HG03103 (cell line): ENCODE data around the gene KLHL28.

Experiments used
- ATAC-seq: cut with Tn5 transposase; IDR thresholded peaks from one replicate; pipeline ENCODE4 v1.9.1; 2021; ENCODE audit warnings: low read depth; ENCODE audit not compliant: unreplicated experiment

The KLHL28 gene, protein sequence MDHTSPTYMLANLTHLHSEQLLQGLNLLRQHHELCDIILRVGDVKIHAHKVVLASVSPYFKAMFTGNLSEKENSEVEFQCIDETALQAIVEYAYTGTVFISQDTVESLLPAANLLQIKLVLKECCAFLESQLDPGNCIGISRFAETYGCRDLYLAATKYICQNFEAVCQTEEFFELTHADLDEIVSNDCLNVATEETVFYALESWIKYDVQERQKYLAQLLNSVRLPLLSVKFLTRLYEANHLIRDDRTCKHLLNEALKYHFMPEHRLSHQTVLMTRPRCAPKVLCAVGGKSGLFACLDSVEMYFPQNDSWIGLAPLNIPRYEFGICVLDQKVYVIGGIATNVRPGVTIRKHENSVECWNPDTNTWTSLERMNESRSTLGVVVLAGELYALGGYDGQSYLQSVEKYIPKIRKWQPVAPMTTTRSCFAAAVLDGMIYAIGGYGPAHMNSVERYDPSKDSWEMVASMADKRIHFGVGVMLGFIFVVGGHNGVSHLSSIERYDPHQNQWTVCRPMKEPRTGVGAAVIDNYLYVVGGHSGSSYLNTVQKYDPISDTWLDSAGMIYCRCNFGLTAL

DNA sequence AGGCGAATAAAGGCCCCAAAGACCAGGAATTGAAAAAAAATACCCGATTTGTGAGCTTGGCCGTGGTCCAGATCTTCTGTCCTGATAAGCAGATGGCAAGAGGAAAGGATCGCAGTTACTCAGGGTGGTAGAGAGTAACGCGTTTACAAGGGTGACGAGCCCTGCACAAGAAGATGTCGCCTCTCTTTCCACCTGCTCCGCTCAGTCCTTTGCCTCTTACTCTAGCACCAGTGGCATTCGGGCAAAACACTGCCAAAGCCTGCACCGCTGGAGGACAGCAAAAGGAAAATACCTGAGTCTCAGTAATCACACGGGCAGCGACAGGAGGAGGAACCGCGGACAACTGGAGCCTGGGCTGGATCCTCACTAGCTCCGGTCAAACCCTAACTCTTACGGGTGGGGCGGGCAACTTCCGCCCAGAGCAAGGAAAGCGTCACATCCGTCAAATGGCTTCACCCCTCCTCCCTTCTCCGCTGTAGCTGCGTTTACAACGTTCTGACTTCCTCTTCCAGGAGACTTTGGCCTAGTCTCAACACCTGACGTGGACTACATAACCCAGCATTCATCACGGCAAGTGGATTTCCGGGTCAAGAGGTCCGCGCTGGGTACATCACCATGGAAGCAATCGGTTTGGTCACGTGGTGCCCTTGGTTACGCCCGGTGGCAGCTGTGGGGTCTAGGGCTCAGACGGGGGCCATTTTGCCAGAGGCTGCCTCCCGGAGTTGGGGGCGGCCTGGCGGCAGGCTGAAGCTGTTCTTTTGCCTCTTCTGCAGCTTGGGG lies at the start of gene KLHL28, which contains the start of gene TOGARAM1:
TSS of gene KLHL28 (minus strand) at position 394 of the 780 bp plus-strand sequence. CDS start 16,019 bp downstream, outside the sequence.
TSS of gene TOGARAM1 (plus strand) at position 637 of the 780 bp plus-strand sequence. CDS start 232 bp downstream, outside the sequence.
- peak; percentile 86 for ATAC-seq

DNA sequence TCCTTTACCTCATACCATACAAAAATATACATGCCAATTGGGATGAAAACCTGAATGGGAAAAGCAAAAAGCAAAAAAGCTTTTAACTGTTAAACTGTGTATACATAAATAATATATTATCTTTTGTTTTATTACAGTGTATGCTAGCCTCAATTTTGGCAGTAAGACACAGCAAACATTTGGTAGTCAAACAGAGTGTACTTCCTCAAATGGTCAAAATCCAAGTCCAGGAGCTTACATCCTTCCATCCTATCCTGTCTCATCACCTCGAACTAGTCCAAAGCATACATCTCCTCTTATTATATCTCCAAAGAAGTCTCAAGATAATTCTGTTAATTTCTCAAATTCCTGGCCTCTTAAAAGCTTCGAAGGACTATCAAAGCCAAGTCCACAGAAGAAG lies 42.2 kb upstream of the KLHL28 start:
- ATAC-seq, result no peak

DNA sequence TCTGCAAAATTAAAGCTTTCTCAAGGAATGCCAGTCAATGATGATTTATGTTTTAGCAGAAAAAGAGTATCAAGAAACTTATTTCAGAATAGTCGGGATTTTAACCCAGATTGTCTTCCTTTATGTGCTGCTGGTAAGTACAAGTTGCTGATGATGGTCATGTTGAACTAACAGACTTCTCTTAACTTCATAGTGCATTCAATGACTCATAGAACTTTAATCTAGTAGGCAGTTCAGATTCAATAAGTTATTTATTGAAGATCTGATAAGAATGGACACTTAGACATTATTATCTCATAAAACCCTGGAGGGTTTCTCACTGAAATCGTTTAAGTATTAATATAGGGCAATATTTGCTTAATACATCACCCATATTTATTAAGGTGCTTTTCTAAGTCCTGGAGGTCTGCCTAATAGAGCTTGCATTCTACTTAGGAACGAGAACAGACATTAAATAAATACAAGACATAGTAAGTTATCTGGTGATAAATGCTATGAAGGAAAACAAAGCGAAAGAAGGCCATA lies 34.1 kb upstream of the KLHL28 start:
- ATAC-seq, result no peak

DNA sequence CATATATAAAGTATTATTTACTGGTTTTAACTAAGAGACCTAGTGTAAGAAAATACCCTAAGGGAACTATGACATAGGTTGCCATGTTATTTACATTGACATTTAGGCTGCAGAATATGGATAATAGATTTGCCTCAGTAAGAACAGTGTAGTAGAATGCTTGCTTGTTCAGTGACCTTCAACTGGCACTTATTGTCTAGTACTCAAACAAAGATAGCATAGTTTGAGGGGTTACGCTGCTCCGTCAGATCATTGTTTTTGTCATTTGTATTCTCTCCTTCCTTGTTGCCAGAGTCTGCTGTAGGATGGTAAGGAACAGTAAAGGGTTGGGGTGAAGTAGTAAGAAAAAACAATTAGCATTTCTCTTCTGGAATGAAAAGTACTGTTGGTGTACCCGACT lies 33.4 kb upstream of the KLHL28 start:
- no peak for ATAC-seq

DNA sequence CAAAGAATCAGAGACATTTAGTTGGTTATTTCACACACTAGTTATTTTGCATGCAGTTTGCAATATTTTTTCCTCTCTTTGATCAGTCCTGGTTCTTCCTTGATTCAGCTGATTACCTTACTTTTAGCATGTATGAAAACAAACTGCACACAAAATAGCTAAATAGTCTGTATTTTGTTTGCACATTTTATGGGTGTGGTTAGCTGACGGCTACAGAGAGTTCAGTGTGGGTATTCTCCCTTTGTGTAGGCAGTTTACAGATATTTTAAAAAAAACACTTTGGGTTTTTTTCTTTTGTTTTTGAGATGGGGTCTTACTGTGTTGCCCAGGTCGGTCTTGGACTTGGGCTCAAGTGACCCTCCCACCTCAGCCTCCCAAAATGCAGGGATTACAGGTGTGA lies 28.8 kb upstream of the KLHL28 start:
- no peak for ATAC-seq

DNA sequence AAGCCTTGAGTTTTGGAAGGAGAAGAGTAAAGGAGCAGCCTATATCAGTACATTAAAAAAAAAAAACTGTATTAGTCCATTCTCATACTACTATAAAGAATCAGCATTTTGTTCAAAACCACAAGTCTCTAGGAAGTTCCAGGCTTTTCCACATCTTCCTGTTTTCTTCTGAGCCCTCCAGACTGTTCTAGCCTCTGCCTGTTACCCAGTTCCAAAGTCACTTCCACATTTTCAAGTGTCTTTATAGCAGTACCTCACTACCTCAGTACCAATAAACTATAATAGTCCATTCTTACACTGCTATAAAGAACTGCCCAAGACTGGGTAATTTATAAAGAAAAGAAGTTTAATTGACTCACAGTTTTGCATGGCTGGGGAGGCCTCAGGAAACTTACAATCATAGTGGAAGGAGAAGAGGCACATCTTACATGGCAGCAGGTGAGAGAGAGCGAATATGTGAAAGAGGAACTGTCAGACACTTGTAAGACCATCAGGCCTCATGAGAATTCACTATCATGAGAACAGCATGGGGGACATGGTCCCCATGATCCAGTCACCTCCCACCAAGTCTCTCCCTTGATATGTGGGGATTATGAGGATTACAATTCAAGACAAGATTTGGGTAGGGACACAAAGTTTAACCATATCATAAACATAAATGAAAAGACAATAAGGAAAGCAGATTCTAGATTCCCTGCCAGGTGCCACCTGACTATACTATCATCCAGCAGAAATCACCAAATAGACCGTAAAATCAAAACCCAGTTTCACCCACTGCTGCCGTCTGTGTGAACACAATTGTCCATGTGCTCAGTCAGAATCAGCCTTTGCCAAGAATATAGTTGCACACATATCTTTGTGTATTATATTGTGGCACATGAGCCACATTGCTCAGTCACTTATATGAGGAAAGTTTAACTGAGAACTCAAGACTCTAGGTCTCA lies 28.0 kb upstream of the KLHL28 start:
- no peak for ATAC-seq

DNA sequence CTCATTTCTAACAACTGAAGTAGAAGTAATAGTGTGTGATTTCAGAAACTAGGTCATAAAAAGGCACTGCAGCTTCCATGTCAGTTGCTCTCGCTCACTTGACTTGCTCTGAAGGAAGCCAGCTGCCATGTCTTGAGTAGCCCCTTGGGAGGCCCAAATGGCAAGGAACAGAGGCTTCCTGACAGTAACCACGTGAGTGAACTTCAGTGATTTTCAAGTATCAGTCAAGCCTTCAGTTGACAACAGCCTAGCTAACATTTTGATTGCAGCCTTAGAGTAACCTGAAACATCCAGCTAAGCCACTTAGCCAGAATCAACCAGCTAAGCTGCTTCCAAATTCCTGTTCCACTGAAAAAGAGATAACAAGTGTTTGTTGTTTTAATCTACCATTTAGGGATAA lies 26.9 kb upstream of the KLHL28 start:
- no peak for ATAC-seq

DNA sequence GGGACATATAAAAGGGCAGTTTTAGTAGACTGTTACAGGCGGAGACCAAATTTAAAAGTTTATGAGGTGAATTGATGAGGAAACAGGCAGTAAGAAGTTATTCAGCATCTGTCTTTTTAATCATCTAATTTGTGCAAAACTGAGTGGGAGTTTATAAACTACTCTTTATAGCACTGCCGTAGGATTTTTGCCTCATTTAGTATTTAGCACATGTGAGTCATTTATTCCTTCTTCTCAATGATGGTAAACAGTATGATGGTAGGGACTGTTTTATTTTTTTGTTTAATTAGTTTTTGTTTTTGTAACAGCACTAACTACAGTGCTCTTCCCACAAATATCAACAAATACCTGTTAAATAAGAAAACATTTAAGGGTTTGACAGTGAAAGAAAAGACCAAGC lies 20.8 kb upstream of the KLHL28 start:
- ATAC-seq, result no peak

DNA sequence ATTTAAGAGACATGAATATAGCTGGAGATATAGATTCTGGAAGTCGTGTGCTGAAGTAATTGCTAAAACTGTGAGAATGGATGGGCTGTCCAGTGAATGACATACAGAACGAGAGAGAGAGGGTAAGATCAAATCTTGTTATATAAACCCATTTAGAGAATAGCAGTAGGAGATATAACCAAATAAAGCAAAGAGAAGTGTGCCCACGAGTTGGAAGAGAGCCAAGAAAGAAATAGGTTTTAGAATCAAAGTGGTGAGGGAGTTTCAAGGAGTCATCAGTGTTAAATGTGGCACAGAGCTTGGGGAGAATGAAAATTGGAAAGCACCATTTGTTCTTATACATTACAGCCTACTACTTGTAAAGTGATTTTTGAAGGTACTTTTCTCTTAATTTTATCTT lies 19.5 kb upstream of the KLHL28 start:
- ATAC-seq, result no peak

DNA sequence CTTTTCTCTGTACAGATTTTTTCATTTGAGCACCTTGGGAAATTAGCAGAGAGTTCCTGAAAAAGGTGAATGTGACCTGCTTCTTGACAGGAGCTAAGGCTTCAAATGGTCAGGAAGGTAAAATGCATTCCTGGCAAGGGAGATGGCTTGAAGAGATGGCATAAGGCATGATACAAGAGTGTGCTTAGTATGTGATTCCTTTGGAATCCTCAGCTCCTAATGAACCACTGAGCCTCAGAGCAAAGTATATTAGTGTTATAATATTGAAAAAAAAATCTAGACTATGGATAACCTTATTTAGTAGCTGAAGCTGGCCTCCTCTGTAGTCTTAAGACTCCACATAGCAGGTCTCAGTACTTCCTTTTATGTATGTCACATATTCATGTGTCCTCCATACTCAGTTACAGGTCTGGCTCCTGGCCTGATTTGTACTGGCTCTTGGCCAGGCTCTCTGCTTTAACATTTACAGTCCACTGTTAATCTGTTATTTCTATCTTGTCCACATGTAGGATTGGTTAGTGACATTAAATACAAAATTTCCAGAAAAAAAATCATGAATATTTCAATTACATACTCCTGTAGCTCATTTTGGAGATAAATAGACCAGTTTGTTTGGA lies 18.1 kb upstream of the KLHL28 start:
- ATAC-seq, result no peak

DNA sequence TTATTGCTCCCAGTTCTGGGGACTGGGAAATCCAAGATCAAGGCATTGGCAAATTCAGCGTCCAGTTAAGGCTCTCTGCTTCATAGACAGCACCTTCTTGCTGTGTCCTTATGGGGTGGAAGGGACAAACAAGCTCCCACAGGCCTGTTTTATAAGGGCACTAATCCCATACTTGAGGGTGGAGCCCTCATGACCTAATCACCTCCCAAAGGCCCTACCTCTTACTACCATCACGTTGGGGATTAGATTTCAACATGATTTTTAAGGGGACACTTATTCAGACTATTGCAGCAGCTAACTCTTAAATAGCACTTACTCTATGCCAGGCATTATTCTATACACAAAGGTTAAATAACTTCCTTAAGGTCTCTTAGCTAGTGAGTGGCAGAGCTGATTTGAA lies 17.5 kb upstream of the KLHL28 start:
- no peak for ATAC-seq

DNA sequence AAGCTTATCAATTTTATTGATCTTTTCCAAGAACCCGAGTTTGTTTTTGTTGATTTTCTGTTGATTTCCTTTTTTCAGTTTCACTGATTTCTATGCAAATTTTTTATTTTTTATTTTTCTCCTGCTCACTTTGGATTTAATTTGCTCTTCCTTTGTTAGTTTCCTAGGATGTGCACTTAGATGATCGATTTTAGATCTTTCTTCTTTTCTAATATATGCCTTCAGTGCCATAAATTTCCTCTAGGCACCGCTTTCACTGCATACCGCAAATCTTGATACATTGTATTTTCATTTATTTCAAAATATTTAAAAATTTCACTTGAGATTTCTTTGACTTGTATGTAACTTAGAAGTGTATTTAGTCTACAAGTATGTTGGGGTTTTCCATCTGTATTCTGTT lies 9.7 kb upstream of the KLHL28 start:
- no peak for ATAC-seq

DNA sequence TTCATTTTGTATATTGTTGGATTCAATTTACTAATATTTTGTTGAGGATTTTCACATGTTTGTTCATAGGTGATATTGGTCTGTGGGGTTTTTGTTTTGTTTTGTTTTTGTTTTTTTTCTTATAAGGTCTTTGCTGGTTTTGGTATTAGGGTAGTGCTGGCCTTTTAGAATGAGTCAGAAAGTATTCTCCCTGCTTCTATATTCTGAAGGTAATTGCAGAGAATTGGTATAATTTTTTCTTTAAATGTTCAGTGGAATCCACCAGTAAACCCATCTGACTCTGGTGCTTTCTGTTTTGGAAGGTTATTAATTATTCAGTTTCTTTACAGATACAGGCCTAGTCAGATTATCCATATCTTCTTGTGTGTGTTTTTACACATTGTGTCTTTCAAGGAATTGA lies 9.2 kb upstream of the KLHL28 start:
- ATAC-seq, result no peak

DNA sequence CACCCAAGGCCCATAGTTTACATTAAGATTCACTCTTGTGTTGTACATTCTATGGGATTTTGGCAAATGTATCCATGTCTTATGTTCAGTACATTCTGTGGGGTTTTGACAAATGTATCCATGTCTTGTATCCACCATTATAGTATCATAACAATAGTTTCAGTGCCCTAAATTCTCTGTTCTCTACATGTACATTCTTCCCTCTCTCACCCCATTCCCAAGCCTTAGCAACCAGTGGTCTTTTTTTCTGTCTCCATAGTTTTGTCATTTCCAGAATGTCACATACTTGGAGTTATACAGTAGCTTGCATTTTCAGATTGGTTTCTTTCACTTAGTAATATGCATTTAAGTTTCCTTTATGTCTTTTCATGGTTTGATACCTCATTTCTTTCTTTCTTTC lies 7.0 kb upstream of the KLHL28 start:
- no peak for ATAC-seq

DNA sequence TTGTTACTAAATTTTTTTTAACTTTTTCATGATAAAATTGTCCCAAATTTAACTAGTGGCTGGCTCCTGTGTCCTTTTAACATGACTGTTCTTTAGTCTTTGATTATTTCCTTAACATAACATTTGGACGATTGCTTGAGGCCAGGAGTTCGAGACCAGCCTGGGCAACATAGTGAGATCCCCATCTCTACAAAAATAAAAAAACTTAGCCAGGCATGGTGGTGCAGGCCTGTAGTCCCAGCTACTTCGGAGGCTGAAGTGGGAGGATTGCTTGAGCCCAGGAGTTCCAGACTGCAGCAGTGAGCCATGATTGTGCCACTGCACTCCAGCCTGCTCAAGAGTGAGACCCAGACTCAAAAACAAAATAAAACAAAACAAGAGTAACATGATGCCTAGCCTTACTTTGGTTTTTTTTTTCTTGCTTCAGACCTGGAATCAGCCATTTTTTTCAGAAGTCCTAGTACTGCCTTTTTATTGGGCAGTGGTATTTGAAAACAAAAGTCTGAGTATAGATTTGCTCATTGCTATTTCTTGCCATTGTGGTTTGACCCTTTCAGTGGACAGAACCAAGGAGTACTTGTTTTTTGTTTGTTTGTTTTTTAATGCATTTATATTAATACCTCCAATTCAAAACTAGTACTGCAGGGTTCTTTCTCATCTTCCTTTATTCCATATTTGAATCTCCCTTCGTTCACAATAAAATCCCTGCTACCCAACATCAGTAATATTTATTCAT lies 5.0 kb upstream of the KLHL28 start:
- ATAC-seq, result no peak

DNA sequence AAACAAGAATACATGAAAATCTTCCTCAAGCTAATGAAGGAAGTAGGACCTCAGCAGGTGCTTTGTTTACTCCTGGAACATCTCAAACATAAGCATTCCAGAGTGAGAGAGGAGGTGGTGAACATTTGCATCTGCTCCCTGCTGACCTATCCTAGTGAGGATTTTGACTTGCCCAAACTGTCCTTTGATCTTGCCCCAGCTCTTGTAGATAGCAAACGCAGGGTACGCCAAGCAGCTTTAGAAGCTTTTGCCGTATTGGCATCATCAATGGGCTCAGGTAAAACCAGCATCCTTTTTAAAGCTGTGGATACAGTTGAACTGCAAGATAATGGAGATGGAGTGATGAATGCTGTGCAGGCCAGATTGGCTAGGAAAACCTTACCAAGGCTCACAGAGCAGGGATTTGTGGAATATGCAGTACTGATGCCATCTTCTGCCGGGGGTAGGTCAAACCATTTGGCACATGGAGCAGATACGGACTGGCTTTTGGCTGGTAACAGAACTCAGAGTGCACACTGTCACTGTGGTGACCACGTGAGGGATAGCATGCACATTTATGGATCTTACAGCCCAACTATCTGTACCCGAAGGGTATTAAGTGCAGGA lies 2.1 kb upstream of the KLHL28 start:
- no peak for ATAC-seq

DNA sequence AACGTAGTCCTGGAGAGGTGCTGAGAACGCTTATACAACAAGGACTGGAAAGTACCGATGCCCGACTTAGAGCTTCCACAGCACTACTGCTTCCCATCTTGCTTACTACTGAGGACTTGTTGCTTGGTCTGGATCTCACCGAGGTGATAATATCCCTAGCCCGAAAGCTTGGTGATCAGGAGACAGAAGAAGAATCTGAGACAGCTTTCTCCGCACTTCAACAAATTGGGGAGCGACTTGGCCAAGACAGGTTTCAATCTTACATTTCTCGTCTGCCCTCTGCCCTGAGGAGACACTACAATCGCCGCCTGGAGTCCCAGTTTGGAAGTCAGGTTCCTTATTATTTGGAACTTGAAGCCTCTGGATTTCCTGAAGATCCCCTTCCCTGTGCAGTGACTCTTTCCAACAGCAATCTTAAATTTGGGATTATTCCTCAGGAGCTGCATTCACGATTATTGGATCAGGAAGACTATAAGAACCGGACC lies 1.3 kb upstream of the KLHL28 start:
- ATAC-seq, result no peak

DNA sequence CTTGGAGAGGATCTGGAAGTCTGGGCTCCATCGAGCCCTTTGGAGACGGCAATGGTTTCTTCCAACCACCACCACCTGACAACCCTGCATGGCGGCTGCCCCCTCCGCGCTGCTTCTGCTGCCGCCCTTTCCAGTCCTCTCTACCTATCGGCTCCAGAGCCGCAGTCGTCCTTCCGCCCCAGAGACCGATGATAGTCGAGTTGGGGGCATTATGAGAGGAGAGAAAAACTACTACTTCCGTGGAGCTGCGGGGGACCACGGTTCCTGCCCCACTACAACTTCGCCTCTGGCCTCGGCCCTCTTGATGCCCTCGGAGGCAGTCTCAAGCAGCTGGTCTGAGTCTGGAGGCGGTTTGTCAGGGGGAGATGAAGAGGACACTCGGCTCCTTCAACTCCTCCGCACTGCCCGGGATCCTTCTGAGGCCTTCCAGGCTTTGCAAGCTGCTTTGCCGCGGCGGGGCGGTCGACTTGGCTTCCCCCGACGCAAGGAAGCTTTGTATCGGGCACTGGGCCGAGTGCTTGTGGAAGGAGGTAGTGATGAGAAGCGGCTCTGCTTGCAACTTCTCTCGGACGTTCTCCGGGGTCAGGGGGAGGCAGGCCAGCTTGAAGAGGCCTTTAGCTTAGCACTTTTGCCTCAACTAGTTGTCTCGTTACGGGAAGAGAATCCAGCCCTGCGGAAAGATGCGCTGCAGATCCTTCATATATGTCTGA lies 742 bp upstream of the KLHL28 start:
- peak; percentile 23 for ATAC-seq
